OCI-LY1 (cell line): ENCODE results near the gene ANKRD45.
A peak's percentile ranks its signal among the peaks of the same experiment; 100 is the strongest.

Experiments used
- H2AFZ ChIP-seq: fragments of 200-600 bp; sonication (generic), shearing (Covaris generic); 2 replicates; pipeline ENCODE4 v1.6.0; 2014; ENCODE audit warnings: antibody characterized with exemption, mild to moderate bottlenecking, low read length
- H3F3A ChIP-seq: fragments of 200-600 bp; sonication (generic), shearing (Covaris generic); 2 replicates; pipeline ENCODE4 v1.6.0; 2014; ENCODE audit warnings: mild to moderate bottlenecking, antibody characterized with exemption, low read length, moderate library complexity; ENCODE audit not compliant: insufficient read depth
- H3K27ac ChIP-seq: fragments of 200-600 bp; sonication (generic); 2 replicates; pipeline ENCODE4 v1.5.1; 2014; ENCODE audit warnings: low read length, mixed run types, mild to moderate bottlenecking, low read depth; ENCODE audit not compliant: poor library complexity, severe bottlenecking
- H3K27me3 ChIP-seq: fragments of 200-600 bp; sonication (generic); 2 replicates; pipeline ENCODE4 v1.6.0; 2014; ENCODE audit warnings: antibody characterized with exemption, mild to moderate bottlenecking, low read length, moderate library complexity; ENCODE audit not compliant: insufficient read depth
- H3K36me3 ChIP-seq: fragments of 200-600 bp; sonication (generic); 2 replicates; pipeline ENCODE4 v1.6.1; 2014; ENCODE audit warnings: mild to moderate bottlenecking, antibody characterized with exemption, low read length, moderate library complexity, mixed read lengths; ENCODE audit not compliant: insufficient read depth
- H3K4me1 ChIP-seq: fragments of 200-600 bp; sonication (generic); 2 replicates; pipeline ENCODE4 v1.5.1; 2014; ENCODE audit warnings: mild to moderate bottlenecking, low read length, moderate library complexity; ENCODE audit not compliant: insufficient read depth, severe bottlenecking
- H3K4me2 ChIP-seq: fragments of 200-600 bp; sonication (generic), shearing (Covaris generic); 2 replicates; pipeline ENCODE4 v1.6.1; 2014; ENCODE audit warnings: low read length
- H3K4me3 ChIP-seq: fragments of 200-600 bp; sonication (generic); 2 replicates; pipeline ENCODE4 v1.5.1; 2014; ENCODE audit warnings: low read length, low read depth, mild to moderate bottlenecking, mixed read lengths; ENCODE audit not compliant: poor library complexity, severe bottlenecking
- H3K79me2 ChIP-seq: fragments of 200-600 bp; shearing (Covaris generic); 2 replicates; pipeline ENCODE4 v1.6.1; 2016; ENCODE audit warnings: mixed run types, low read length, mixed read lengths; ENCODE audit not compliant: insufficient read depth
- H3K9ac ChIP-seq: fragments of 200-600 bp; sonication (generic), shearing (Covaris generic); 2 replicates; pipeline ENCODE4 v1.6.1; 2014; ENCODE audit warnings: mild to moderate bottlenecking, low read length, mixed read lengths
- H3K9me2 ChIP-seq: fragments of 200-600 bp; sonication (generic), shearing (Covaris generic); 2 replicates; pipeline ENCODE4 v1.6.1; 2014; ENCODE audit warnings: low read depth, mild to moderate bottlenecking, low read length, mixed read lengths
- H3K9me3 ChIP-seq: fragments of 200-600 bp; shearing (Covaris generic); 2 replicates; pipeline ENCODE4 v1.6.1; 2014; ENCODE audit warnings: low read length, mixed read lengths
- H4K20me1 ChIP-seq: fragments of 200-600 bp; sonication (generic), shearing (Covaris generic); 2 replicates; pipeline ENCODE4 v1.6.0; 2016; ENCODE audit warnings: mild to moderate bottlenecking, low read length; ENCODE audit not compliant: insufficient read depth
- EZH2 ChIP-seq: fragments of 200-600 bp; sonication (generic), shearing (Covaris generic); IDR thresholded peaks from 2 replicates; pipeline ENCODE4 v1.8.0; 2017; ENCODE audit warnings: borderline replicate concordance, mixed run types, mild to moderate bottlenecking, antibody characterized with exemption, low read length, moderate library complexity, mixed read lengths
- TF ChIP-seq, protein P1 (sequence below): fragments of 200-600 bp; sonication (generic), shearing (Covaris generic); IDR thresholded peaks from 2 replicates; pipeline ENCODE4 v1.5.1; 2017; ENCODE audit warnings: mild to moderate bottlenecking, antibody characterized with exemption, low read length, moderate library complexity, mixed read lengths

ANKRD45 gene

GRCh38 chr1:173714759-173715537 is 45.3 kb upstream of the ANKRD45 start, which contains the start of gene KLHL20:
Gene KLHL20, plus strand, starts transcription at chr1:173714981. Its CDS starts 1,063 bp downstream, at chr1:173716044.
- Histone ChIP-seq H3K36me3 (no peaks in the 10 kb centered on the region), H4K20me1 (no peaks in the 10 kb centered on the region), H3K79me2 (peaks cover 22% of the 10 kb centered on the region), H3K9me2 (no peaks in the 10 kb centered on the region), H3F3A (no peaks in the 10 kb centered on the region), H3K27ac (peak within 1 kb of the TSS; percentile 46), H3K4me1 (peaks cover 22% of the 10 kb centered on the region), H3K4me3 (peak within 1 kb of the TSS; percentile 81), H3K27me3 (0 out of 2 replicates have a peak, but pooled peaks cover 4% of the 10 kb centered on the region), H2AFZ (peak within 1 kb of the TSS; percentile 99), H3K4me2 (peak within 1 kb of the TSS; percentile 78), H3K9me3 (no peaks in the 10 kb centered on the region), H3K9ac (peak within 1 kb of the TSS; percentile 73)
- no peak for TF ChIP-seq EZH2
- TF ChIP-seq, protein P1, sequence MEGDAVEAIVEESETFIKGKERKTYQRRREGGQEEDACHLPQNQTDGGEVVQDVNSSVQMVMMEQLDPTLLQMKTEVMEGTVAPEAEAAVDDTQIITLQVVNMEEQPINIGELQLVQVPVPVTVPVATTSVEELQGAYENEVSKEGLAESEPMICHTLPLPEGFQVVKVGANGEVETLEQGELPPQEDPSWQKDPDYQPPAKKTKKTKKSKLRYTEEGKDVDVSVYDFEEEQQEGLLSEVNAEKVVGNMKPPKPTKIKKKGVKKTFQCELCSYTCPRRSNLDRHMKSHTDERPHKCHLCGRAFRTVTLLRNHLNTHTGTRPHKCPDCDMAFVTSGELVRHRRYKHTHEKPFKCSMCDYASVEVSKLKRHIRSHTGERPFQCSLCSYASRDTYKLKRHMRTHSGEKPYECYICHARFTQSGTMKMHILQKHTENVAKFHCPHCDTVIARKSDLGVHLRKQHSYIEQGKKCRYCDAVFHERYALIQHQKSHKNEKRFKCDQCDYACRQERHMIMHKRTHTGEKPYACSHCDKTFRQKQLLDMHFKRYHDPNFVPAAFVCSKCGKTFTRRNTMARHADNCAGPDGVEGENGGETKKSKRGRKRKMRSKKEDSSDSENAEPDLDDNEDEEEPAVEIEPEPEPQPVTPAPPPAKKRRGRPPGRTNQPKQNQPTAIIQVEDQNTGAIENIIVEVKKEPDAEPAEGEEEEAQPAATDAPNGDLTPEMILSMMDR = peak; percentile 15; the same call in 1 of the 2 replicates

- H3K27ac ChIP-seq = no peak overlapping the region
- H3K79me2 ChIP-seq = peaks cover 22% of the 10 kb centered on the region
- H4K20me1 ChIP-seq = no peaks in the 10 kb centered on the region
- peak overlapping the region; percentile 99 for H2AFZ ChIP-seq
- H3K9me2 ChIP-seq = no peaks in the 10 kb centered on the region
- no peaks in the 10 kb centered on the region for H3F3A ChIP-seq
- peak overlapping the region; percentile 81 for H3K4me3 ChIP-seq
- no peaks in the 10 kb centered on the region for H3K9me3 ChIP-seq
- H3K4me2 ChIP-seq = peak overlapping the region; percentile 78
- H3K9ac ChIP-seq = peak overlapping the region; percentile 59
- TF ChIP-seq EZH2 = no peak
- TF ChIP-seq, protein P1 = no peak
- H3K36me3 ChIP-seq = no peaks in the 10 kb centered on the region
- H3K27me3 ChIP-seq = 0 out of 2 replicates have a peak, but pooled peaks cover 4% of the 10 kb centered on the region
- peaks cover 22% of the 10 kb centered on the region for H3K4me1 ChIP-seq
Observed at GRCh38 chr1:173714441-173714758, 44.7 kb upstream of the ANKRD45 start.

DNA sequence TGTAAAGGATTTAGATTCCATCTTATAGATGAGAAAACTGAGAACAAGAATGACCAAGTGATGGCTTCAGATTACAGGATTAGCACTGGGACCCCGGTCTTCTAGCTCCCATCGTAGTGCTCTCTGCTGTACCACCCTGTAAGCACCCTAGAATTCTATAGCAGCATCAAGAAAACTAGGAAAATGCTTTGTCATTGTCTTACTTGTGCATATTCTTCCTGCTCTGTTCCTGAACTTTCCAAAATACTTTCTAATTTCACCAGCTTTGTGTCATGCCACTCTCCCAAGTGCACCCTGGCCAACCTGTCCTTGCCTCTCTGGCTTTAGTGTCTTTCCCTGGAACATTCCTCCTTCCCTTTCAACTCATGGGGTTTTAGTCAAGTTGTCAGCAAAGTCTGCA is 39.1 kb upstream of the ANKRD45 start:
- H3K9ac ChIP-seq = no peak overlapping the region
- no peak overlapping the region for H2AFZ ChIP-seq
- H3K4me1 ChIP-seq = no peaks in the 10 kb centered on the region
- 0 out of 2 replicates have a peak, but pooled peaks cover 4% of the 10 kb centered on the region for H3K27me3 ChIP-seq
- no peaks in the 10 kb centered on the region for H4K20me1 ChIP-seq
- H3F3A ChIP-seq = no peaks in the 10 kb centered on the region
- H3K4me3 ChIP-seq = no peak overlapping the region
- H3K36me3 ChIP-seq = no peaks in the 10 kb centered on the region
- H3K9me3 ChIP-seq = no peaks in the 10 kb centered on the region
- H3K27ac ChIP-seq = no peak overlapping the region
- no peak overlapping the region for H3K4me2 ChIP-seq
- no peaks in the 10 kb centered on the region for H3K9me2 ChIP-seq
- H3K79me2 ChIP-seq = no peaks in the 10 kb centered on the region
- TF ChIP-seq, protein P1 = no peak
- TF ChIP-seq EZH2 = no peak
